T-helper 22 cell (primary cell): Measurements from ENCODE around the gene RHEB.

ENCODE experiments used
- DNase-seq: peaks from one replicate; pipeline ENCODE4 v3.0.0-alpha.2; 2020; ENCODE audit warnings: low read depth

The RHEB gene

GRCh38 chr7:151529842-151530241 is 10.1 kb upstream of the RHEB start:
- DNase-seq = no peak

GRCh38 chr7:151524845-151525244 is 5.2 kb upstream of the RHEB start:
- no peak for DNase-seq

DNA sequence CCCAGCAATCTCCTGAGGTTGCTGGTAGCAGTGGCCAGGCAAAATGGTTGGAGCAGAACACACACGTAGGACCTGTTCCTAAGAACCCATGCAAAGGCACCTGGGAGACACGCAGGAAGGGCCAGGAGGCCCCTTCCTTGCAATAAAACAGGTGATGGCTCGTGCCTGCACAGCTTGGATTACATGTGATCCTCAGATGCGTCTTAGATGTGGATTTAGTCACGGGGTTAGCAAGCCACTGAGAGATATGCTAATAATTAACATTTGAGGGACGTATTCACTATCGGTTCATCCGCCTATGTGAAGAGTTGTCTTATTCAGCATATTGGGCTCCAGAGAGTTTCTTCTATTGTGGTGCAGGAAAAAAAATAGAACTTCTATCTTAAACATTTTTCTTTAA is 4.6 kb upstream of the RHEB start:
- no peak for DNase-seq

GRCh38 chr7:151520419-151521261 is 945 bp upstream of the RHEB start:
- DNase-seq = no peak

DNA sequence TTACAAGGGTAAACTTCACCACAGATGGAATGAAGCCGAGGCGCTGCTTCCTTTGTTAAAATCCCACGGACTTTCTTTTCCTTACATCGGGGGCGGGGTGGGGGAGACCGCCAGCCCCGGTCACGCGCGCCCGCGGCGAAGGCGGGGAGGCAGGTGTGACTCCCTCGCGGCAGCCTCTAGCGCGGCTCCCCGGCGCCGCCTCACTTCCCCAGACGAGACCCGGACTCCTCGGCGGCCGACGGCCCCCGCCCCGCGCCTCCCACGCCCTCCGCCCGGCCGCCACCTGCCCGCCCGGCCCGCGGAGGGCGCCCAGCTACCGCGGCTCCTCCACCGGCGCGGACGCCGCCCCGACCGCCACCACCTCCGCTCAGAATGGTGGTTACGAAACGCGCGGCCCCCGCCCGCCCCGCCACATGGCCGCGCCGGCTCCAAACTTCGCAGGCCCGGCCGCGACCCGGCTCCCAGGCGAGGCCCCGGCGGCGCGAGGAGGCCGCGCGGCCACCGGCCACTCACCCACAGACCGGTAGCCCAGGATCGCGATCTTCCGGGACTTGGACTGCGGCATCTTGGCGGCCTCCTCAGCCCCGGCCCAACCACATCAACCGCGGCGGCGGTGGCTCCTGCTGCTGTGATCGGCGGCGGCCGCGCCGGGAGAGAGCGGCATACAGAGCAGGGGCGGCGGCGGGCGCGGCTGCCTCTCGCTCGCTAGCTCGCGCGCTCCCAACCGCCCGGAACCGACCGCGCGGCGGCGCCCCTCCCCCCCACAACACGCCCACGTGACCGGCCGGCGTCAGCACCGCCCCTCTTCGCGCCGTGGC is 539 bp downstream of the RHEB start:
- peak; percentile 53 for DNase-seq

DNA sequence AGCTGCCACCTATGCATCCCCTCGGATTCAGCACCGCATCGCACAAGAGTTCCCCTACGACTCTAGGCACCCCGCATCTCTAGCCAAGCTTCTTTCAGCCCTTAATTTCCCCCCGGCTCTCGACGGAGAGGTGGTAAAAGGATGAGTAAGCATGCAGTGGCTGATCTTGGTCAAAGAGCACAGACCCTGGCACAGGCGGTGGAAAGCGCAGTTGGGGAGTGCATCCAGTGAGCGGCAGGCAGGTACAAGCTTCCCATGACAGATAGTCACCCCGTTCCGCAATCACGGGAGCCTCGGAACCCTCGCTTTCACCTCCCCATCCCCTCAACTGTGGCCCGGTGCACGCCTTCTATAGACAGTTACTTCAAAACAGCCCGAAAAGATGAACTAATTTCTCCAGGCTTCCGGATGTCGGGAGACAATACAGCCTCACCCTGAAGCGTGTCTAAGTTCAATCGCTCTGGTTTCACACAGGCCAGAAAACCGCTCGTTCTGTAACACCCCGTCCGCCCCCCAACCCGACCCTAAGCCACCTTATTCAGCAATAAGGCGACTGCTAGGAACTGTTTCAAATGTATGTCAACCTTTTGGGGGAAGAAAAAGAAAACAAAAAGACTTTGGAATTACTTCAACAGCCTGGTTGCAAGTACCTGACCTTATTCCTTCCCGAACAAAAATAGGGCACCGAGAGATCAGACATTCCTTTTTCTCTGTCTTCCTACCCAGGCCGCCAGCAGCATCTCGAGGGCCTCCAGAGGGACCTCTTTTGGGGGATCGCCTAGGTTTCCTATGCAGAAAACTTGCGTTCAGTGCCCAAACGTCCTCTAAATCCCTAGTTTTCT is 1.4 kb downstream of the RHEB start:
- DNase-seq = peak; percentile 29

- DNase-seq = no peak
Measured at GRCh38 chr7:151517601-151518104, 2.0 kb downstream of the RHEB start.

- DNase-seq = no peak
Measured at GRCh38 chr7:151515276-151515565, 4.5 kb downstream of the RHEB start.

DNA sequence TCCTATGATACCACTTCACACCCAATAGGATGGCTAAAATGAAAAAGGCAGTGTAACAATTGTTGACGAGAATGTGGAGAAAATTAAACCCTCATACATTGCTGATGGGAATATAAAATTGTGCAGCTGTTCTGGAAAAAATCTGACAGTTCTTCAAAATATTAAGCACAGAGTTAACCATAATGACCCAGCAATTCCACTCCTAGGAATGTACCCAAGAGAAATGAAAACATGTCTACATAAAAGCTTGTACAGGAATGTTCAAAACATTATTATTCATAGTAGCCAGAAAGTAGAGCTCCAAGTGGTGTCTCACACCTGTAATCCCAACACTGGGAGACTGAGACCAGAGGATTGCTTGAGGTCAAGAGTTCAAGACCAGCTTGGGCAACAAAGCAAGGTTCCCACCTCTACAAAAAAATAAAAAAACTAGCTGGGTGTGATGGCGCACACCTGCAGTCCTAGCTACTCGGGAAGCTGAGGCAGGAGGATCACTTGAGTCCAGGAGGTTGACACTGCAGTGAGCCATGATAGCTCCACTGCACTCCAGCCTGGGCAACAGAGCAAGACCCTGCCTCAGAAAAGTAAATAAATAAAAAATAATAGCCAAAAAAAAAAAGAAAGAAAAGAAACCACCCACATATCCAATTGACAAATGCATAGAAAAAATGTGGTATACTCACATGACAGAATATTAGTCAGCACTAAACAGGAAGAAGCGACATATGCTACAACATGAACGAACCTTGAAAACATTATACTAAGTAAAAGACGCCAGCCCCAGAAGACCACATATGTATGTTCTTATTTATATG is 5.0 kb downstream of the RHEB start:
- no peak for DNase-seq

DNA sequence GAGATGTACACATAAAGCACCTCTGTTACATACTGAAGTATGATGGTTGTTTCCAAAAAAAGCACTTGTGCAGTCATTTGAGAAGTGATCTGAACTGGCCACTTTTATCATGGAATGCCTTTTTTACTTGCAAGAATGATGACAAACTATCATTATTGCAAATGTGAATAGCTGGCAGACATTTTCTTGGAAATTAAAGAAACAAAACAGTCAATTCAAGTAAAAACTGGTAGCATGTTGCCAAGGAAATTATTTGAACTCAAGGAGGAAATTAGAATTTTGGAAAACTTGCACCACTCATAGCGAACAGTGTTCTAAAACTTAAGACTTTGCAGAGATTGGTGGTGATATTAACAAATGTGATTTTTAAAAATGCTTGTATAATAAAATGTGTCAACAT is 6.6 kb downstream of the RHEB start:
- DNase-seq = no peak

GRCh38 chr7:151512353-151512752 is 7.3 kb downstream of the RHEB start:
- no peak for DNase-seq

- no peak for DNase-seq
Measured at GRCh38 chr7:151511946-151512345, 7.7 kb downstream of the RHEB start.

- DNase-seq = no peak
Measured at GRCh38 chr7:151511270-151511669, 8.4 kb downstream of the RHEB start.

DNA sequence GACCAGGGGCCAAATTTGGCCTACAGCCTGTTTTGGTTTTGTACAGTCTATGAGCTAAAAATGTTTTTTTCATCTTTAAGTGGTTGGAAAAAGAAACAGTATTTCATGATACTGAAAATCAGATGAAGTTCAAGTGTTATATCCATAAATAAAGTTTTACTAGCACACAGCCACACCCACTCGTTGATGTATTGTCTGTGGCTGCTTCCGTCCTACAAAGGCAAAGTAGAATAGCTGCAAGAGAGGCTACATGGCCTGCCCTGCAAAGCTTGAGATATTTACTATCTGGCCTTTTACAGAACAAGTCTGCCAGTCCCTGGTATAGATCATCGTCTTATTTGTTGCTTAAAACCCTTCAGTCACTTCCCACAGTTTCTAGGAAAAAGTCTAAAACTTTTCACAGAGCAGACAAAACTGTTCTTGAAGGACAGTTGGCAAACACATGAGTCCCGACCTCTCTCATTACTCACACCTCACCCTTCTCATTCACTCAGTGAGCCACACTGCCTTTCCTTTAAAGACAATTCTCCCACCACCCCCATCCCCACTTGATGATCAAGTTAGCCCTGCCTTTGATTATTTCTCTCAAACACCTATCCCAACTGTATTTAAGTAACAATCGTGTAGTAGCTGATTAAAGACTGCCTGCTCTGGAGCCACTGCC is 9.9 kb downstream of the RHEB start:
- no peak for DNase-seq

- no peak for DNase-seq
Measured at GRCh38 chr7:151508991-151509390, 10.7 kb downstream of the RHEB start.

DNA sequence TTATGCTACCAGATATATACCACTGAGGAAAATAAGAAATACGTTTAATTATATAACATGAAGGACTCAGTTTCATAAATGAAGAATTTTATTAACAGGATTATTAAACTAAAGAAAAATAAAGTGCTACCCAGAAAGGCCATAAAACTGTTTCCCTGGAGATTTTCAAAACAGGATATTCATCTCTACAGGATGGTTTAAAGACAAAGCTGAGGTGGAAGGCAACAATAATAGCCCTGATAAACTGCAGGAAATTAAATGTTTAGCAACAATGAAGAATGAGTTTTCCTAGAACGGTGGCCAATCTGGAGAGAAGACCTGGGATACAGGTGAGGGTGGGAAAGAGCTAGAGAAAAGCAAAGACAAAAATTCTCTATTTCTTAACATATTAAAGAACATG is 11.9 kb downstream of the RHEB start:
- DNase-seq = no peak

DNA sequence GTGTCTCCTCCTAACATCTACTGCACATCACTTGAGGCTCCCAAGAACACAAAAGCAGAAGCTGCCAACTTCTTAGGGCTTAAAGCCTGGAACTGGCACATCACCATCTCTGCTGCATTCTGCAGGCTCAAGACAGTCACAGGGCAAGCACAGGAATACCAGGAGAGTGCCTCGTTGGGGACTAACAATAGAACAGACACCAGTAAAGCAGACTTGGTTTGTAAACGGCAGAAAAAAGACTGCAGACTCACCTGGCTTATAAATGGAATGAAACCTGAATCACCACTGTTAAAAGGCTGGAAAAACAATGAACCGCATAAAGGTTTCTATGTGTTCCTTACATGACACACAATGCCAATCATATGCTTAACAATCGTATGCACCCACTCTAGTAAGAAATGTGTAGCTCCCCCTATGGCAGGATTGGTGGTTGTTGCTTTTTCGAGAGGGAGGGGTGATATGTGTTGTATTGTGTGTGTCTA is 12.8 kb downstream of the RHEB start:
- DNase-seq = no peak

GRCh38 chr7:151505836-151506468 is 13.7 kb downstream of the RHEB start:
- no peak for DNase-seq

- no peak for DNase-seq
Measured at GRCh38 chr7:151505433-151505832, 14.3 kb downstream of the RHEB start.

DNA sequence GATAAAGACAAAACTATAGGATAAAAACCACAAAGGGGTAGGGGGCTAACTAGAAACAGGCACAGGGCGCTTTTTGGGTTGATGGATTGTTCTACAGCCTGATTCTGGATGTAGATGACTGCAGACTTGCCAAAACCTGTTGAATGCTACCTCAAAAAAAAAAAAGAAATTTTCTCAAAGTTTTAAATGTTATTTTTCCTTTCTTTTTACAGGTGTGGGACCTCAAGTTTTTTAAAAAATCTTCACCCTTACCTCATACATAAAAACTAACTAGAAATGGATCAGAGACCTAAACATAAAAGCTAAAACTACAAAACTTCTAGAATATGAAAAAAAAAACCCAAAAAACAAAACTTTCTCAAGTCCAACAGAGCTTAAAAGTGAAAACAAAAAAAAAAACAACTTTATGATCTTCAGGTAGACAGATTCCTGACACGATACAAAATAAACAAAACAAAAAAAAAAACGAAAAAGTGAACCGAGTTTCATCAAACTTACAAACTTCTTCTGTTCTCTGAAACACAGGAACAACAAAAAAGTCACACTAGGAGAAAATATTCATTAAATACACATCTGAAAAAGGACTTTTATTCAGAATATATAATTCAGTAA is 14.9 kb downstream of the RHEB start:
- no peak for DNase-seq
